Right atrium auricular region (tissue), 2 donors: Measurements from ENCODE around the gene SYT13. TPM values are rescaled to one million over a fixed set of nuclear protein-coding genes. Genes with fewer than 3 reads are reported as not detected.

ENCODE experiments used
- DNase-seq: peaks from one replicate; pipeline ENCODE4 v3.0.0-alpha.2; 2019; ENCODE audit warnings: low spot score
- H3K27ac ChIP-seq, 2 donors: fragments of 200-600 bp; sonication (generic); 1 replicate in 1 of 2; 2 replicates in 1 of 2; pipeline ENCODE4 v1.5.1; 2016 to 2019
- H3K27me3 ChIP-seq, 2 donors: fragments of 200-600 bp; sonication (generic); one replicate each; pipeline versions ENCODE4 v1.5.1 to v1.6.0; 2017 to 2019
- H3K36me3 ChIP-seq: fragments of 200-600 bp; sonication (generic); one replicate; pipeline ENCODE4 v1.5.1; 2016
- H3K4me1 ChIP-seq, 2 donors: fragments of 200-600 bp; sonication (generic); one replicate each; pipeline versions ENCODE4 v1.5.1 to v1.6.0; 2017 to 2019
- H3K4me3 ChIP-seq, 2 donors: fragments of 200-600 bp; sonication (generic); 1 replicate in 1 of 2; 2 replicates in 1 of 2; pipeline ENCODE4 v1.5.1; 2017 to 2019; ENCODE audit warnings: mild to moderate bottlenecking in 1 of 2, moderate library complexity in 1 of 2
- H3K9me3 ChIP-seq, 2 donors: fragments of 200-600 bp; sonication (generic); one replicate each; pipeline ENCODE4 v1.5.1; 2019
- CTCF ChIP-seq, 2 donors: fragments of 200-600 bp; sonication (generic); IDR thresholded peaks; one replicate each; pipeline ENCODE4 v1.5.1; 2019; ENCODE audit warnings: antibody characterized with exemption in 2 of 2
- total RNA-seq, 2 donors: library from RNA; depleted of rRNA; stranded (reverse); fragments of >200 nt; gene quantifications; one replicate each; pipeline ENCODE4 v1.1.0, GENCODE V29; 2016

The SYT13 gene
- total RNA-seq, 2 donors from 2014 or later = 9.9 to 11.4 TPM

GRCh38 chr11:45245218-45246045, 40.7 kb downstream of the SYT13 start:
- Histone ChIP-seq H3K36me3 (no peaks in the 10 kb centered on the region), H3K4me1 (peaks cover 0 to 11% of the 10 kb centered on the region in 2 donors), H3K9me3 (no peaks in the 10 kb centered on the region), H3K4me3 (no peak overlapping the region), H3K27me3 (no peaks in the 10 kb centered on the region), H3K27ac (peak overlapping the region in 1 of 2 donors; percentile 7)
- no peak for DNase-seq
- TF ChIP-seq CTCF (IDR thresholded peaks at IDR 0.05) = no peak

GRCh38 chr11:45243967-45244366, 42.2 kb downstream of the SYT13 start:
- no peak for TF ChIP-seq CTCF (IDR thresholded peaks at IDR 0.05)
- H3K27me3 ChIP-seq = no peaks in the 10 kb centered on the region
- no peaks in the 10 kb centered on the region for H3K9me3 ChIP-seq
- H3K4me3 ChIP-seq = no peak overlapping the region
- H3K36me3 ChIP-seq = no peaks in the 10 kb centered on the region
- no peak overlapping the region for H3K27ac ChIP-seq
- no peak for DNase-seq
- peaks cover 0 to 11% of the 10 kb centered on the region in 2 donors for H3K4me1 ChIP-seq

GRCh38 chr11:45239733-45240132, 46.4 kb downstream of the SYT13 start:
- H3K4me1 ChIP-seq = no peaks in the 10 kb centered on the region
- no peak overlapping the region for H3K4me3 ChIP-seq
- DNase-seq = no peak
- no peak for TF ChIP-seq CTCF (IDR thresholded peaks at IDR 0.05)
- no peaks in the 10 kb centered on the region for H3K36me3 ChIP-seq
- no peak overlapping the region for H3K27ac ChIP-seq
- no peaks in the 10 kb centered on the region for H3K27me3 ChIP-seq
- no peaks in the 10 kb centered on the region for H3K9me3 ChIP-seq

GRCh38 chr11:45238724-45239123, 47.4 kb downstream of the SYT13 start:
- no peak overlapping the region for H3K27ac ChIP-seq
- no peaks in the 10 kb centered on the region for H3K9me3 ChIP-seq

GRCh38 chr11:45237711-45238315, 48.3 kb downstream of the SYT13 start:
- Histone ChIP-seq H3K36me3 (no peaks in the 10 kb centered on the region), H3K9me3 (no peaks in the 10 kb centered on the region), H3K4me1 (no peaks in the 10 kb centered on the region), H3K4me3 (no peak overlapping the region), H3K27ac (no peak overlapping the region), H3K27me3 (no peaks in the 10 kb centered on the region)
- TF ChIP-seq CTCF (IDR thresholded peaks at IDR 0.05) = no peak
- DNase-seq = no peak

More at GRCh38 chr11:45238724-45239123, 47.4 kb downstream of the SYT13 start:
- H3K4me3 ChIP-seq = no peak overlapping the region
- TF ChIP-seq CTCF (IDR thresholded peaks at IDR 0.05) = no peak
- no peaks in the 10 kb centered on the region for H3K4me1 ChIP-seq
- no peaks in the 10 kb centered on the region for H3K36me3 ChIP-seq
- no peaks in the 10 kb centered on the region for H3K27me3 ChIP-seq
- DNase-seq = no peak
